HTR-8/SVneo (cell line): Measurements from ENCODE around the gene CMYA5.
"Not testable (repeated sequence)": the region's sequence is repeated elsewhere in the genome, so short reads cannot be mapped to it uniquely, and the experiment has no call there.

Experiments used
- DNase-seq: peaks from one replicate; pipeline ENCODE4 v3.0.0; 2011; ENCODE audit warnings: low spot score, mixed read lengths; ENCODE audit not compliant: insufficient read length
- FAIRE-seq: peaks from 2 replicates; lab custom pipeline; 2011; peaks lifted over from hg19 to GRCh38; lab: Jason Lieb, UNC

The CMYA5 gene

GRCh38 chr5:79699763-79700400 is 10.2 kb downstream of the CMYA5 start:
- FAIRE-seq: no peak
- DNase-seq: no peak

- DNase-seq (peak; percentile 26), FAIRE-seq (no peak)
Measured at GRCh38 chr5:79702606-79703380, 13.2 kb downstream of the CMYA5 start.

GRCh38 chr5:79703381-79703645 is 13.7 kb downstream of the CMYA5 start:
- FAIRE-seq (no peak), DNase-seq (no peak)

- DNase-seq: no peak
- FAIRE-seq: no peak
Measured at GRCh38 chr5:79704553-79704952, 14.9 kb downstream of the CMYA5 start.

GRCh38 chr5:79705632-79706031 is 16.0 kb downstream of the CMYA5 start:
- FAIRE-seq: no peak
- no peak for DNase-seq

- not testable (repeated sequence) for DNase-seq, FAIRE-seq
Measured at GRCh38 chr5:79706317-79706716, 16.7 kb downstream of the CMYA5 start.

GRCh38 chr5:79707535-79707934 is 17.9 kb downstream of the CMYA5 start:
- DNase-seq: no peak
- FAIRE-seq: no peak

- FAIRE-seq (no peak), DNase-seq (no peak)
Measured at GRCh38 chr5:79712741-79713140, 23.1 kb downstream of the CMYA5 start.

- no peak for FAIRE-seq
Measured at GRCh38 chr5:79713727-79714126, 24.1 kb downstream of the CMYA5 start.

GRCh38 chr5:79716839-79717238 is 27.2 kb downstream of the CMYA5 start:
- DNase-seq: no peak
- FAIRE-seq: no peak

More at GRCh38 chr5:79713727-79714126, 24.1 kb downstream of the CMYA5 start:
- no peak for DNase-seq

- no peak for DNase-seq
- no peak for FAIRE-seq
Measured at GRCh38 chr5:79720096-79720495, 30.5 kb downstream of the CMYA5 start.

GRCh38 chr5:79727451-79728355 is 38.1 kb downstream of the CMYA5 start:
- FAIRE-seq (no peak), DNase-seq (no peak)

GRCh38 chr5:79728396-79728795 is 38.8 kb downstream of the CMYA5 start:
- FAIRE-seq (no peak), DNase-seq (no peak)

- no peak for FAIRE-seq
- no peak for DNase-seq
Measured at GRCh38 chr5:79729679-79730078, 40.0 kb downstream of the CMYA5 start.

GRCh38 chr5:79730564-79730963 is 40.9 kb downstream of the CMYA5 start:
- FAIRE-seq (no peak), DNase-seq (no peak)

- no peak for DNase-seq
- no peak for FAIRE-seq
Measured at GRCh38 chr5:79731775-79732174, 42.1 kb downstream of the CMYA5 start.

- DNase-seq (no peak), FAIRE-seq (no peak)
Measured at GRCh38 chr5:79736528-79737514, 47.2 kb downstream of the CMYA5 start.

- FAIRE-seq (no peak), DNase-seq (no peak)
Measured at GRCh38 chr5:79738349-79738748, 48.7 kb downstream of the CMYA5 start.

GRCh38 chr5:79742549-79743136 is 53.0 kb downstream of the CMYA5 start:
- no peak for FAIRE-seq
- DNase-seq: no peak
